Nephron progenitor cell (in vitro differentiated cells): ENCODE data around the gene GPX7.
A peak's percentile ranks its signal among the peaks of the same experiment; 100 is the strongest.

Source experiments
- DNase-seq: peaks from one replicate; pipeline ENCODE4 v3.0.0; 2021
- H3K27ac Mint-ChIP-seq: 2 replicates; pipeline ENCODE4 v1.8.0; 2021; ENCODE audit warnings: mild to moderate bottlenecking, moderate library complexity, mixed read lengths
- H3K27me3 Mint-ChIP-seq: 2 replicates; pipeline ENCODE4 v1.8.0; 2021; ENCODE audit warnings: mild to moderate bottlenecking, low read depth, mixed read lengths; ENCODE audit not compliant: poor library complexity
- H3K36me3 Mint-ChIP-seq: 2 replicates; pipeline ENCODE4 v1.8.0; 2021; ENCODE audit warnings: low read depth, mixed read lengths
- H3K4me1 Mint-ChIP-seq: 2 replicates; pipeline ENCODE4 v1.8.0; 2021; ENCODE audit warnings: mixed read lengths
- H3K4me3 Mint-ChIP-seq: 2 replicates; pipeline ENCODE4 v1.8.0; 2021; ENCODE audit warnings: mild to moderate bottlenecking, moderate library complexity, mixed read lengths
- H3K9me3 Mint-ChIP-seq: 2 replicates; pipeline ENCODE4 v1.8.0; 2021; ENCODE audit warnings: mild to moderate bottlenecking, moderate library complexity, mixed read lengths
- TF ChIP-seq, protein P1 (sequence below): fragments of 200-600 bp; sonication (generic); IDR thresholded peaks from 2 replicates; pipeline ENCODE4 v1.5.0; 2021; ENCODE audit warnings: antibody characterized with exemption

Gene GPX7

GRCh38 chr1:52632732-52633290 lies 30.6 kb downstream of the GPX7 start, which contains the start of gene SHISAL2A:
Gene SHISAL2A, plus strand, starts transcription at chr1:52633168. Its CDS starts 326 bp downstream, at chr1:52633494.
- DNase-seq: peak; percentile 65
- Mint-ChIP-seq H3K4me3 (peak within 1 kb of the TSS; percentile 81), H3K36me3 (peaks cover 6% of the 10 kb centered on the region), H3K27me3 (peaks cover 50% of the 10 kb centered on the region), H3K4me1 (peaks cover 55% of the 10 kb centered on the region), H3K9me3 (peaks cover 12% of the 10 kb centered on the region), H3K27ac (no peak within 1 kb of the TSS)
- TF ChIP-seq, protein P1, sequence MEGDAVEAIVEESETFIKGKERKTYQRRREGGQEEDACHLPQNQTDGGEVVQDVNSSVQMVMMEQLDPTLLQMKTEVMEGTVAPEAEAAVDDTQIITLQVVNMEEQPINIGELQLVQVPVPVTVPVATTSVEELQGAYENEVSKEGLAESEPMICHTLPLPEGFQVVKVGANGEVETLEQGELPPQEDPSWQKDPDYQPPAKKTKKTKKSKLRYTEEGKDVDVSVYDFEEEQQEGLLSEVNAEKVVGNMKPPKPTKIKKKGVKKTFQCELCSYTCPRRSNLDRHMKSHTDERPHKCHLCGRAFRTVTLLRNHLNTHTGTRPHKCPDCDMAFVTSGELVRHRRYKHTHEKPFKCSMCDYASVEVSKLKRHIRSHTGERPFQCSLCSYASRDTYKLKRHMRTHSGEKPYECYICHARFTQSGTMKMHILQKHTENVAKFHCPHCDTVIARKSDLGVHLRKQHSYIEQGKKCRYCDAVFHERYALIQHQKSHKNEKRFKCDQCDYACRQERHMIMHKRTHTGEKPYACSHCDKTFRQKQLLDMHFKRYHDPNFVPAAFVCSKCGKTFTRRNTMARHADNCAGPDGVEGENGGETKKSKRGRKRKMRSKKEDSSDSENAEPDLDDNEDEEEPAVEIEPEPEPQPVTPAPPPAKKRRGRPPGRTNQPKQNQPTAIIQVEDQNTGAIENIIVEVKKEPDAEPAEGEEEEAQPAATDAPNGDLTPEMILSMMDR: no peak

GRCh38 chr1:52633291-52633754 lies 31.2 kb downstream of the GPX7 start:
- Mint-ChIP-seq H3K4me1 (peaks cover 60% of the 10 kb centered on the region), H3K4me3 (peak overlapping the region; percentile 81), H3K27ac (no peak overlapping the region), H3K36me3 (peaks cover 6% of the 10 kb centered on the region), H3K9me3 (peaks cover 12% of the 10 kb centered on the region), H3K27me3 (peaks cover 49% of the 10 kb centered on the region)
- DNase-seq: peak; percentile 58
- TF ChIP-seq, protein P1: no peak

- Mint-ChIP-seq H3K36me3 (peaks cover 6% of the 10 kb centered on the region), H3K4me3 (peak overlapping the region; percentile 81), H3K4me1 (peaks cover 57% of the 10 kb centered on the region), H3K9me3 (peaks cover 12% of the 10 kb centered on the region), H3K27me3 (peaks cover 49% of the 10 kb centered on the region), H3K27ac (no peak overlapping the region)
- DNase-seq: no peak
- TF ChIP-seq, protein P1: no peak
Measured at GRCh38 chr1:52634111-52634510, 31.9 kb downstream of the GPX7 start.

GRCh38 chr1:52635321-52636089 lies 33.3 kb downstream of the GPX7 start:
- no peak for DNase-seq
- H3K4me1 Mint-ChIP-seq: peaks cover 56% of the 10 kb centered on the region
- no peak overlapping the region for H3K4me3 Mint-ChIP-seq
- TF ChIP-seq, protein P1: no peak
- H3K27me3 Mint-ChIP-seq: peaks cover 47% of the 10 kb centered on the region
- peaks cover 6% of the 10 kb centered on the region for H3K36me3 Mint-ChIP-seq
- H3K27ac Mint-ChIP-seq: no peak overlapping the region
- peaks cover 12% of the 10 kb centered on the region for H3K9me3 Mint-ChIP-seq

DNA sequence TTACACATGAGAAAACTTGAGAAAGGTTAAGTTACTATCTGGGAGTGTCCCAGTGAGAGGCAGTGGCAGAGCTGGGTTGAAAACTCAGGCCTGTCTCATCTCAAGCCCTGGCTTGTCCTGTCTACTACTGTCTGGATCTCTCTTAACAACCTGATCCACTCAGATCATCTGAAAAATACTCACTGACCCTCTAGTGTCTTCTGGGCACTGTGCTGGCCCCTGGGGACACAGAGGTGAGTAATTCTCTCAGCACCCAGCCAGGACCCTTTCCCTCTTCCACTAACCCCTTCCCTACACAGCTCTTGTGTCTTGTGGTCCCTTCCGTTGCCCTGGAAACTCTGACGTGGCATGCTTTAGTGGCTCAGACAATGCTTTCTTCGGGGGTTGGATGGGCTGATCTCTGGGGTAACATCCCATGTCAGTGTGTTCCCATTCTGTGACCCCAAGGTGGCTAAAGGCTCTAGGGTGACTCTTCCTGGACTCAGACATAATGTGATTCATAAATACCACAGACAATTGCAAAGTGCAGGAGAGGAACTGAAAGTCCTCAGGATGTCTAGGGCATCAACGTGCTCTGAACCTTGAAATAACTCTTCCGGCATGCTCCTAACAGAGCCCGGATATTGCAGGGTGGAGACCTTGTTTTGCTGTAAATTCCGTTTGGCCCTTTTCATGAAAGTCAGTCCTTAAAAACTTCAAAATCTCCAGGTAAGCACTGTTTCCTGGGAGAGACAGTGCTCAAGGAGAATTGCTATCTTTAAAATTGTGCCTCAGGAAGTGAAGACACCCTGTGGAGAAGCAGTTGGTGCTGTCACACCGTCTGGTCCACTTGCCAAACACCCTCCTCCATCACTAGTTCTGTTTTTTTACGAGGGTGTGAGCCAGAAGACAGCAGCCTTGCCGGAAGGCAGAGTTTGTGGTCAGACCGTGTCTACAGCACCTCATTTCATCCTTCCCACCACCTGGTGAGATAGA lies 34.8 kb downstream of the GPX7 start:
- peak overlapping the region; percentile 87 for H3K27ac Mint-ChIP-seq
- TF ChIP-seq, protein P1: no peak
- H3K36me3 Mint-ChIP-seq: peaks cover 6% of the 10 kb centered on the region
- peaks cover 35% of the 10 kb centered on the region for H3K27me3 Mint-ChIP-seq
- H3K9me3 Mint-ChIP-seq: peaks cover 12% of the 10 kb centered on the region
- no peak overlapping the region for H3K4me3 Mint-ChIP-seq
- H3K4me1 Mint-ChIP-seq: peaks cover 58% of the 10 kb centered on the region
- DNase-seq: no peak
